NOMO-1 (cell line): Measurements from ENCODE around the gene RAB31.
A peak's percentile ranks its signal among the peaks of the same experiment; 100 is the strongest.
"Not testable (repeated sequence)": the region's sequence is repeated elsewhere in the genome, so short reads cannot be mapped to it uniquely, and the experiment has no call there.

Source experiments
- DNase-seq, 2 experiments: peaks; one replicate each; lab custom pipeline; 2025; ENCODE audit not compliant: unreplicated experiment in 2 of 2; lab: John Stamatoyannopoulos, UW

Gene RAB31, protein sequence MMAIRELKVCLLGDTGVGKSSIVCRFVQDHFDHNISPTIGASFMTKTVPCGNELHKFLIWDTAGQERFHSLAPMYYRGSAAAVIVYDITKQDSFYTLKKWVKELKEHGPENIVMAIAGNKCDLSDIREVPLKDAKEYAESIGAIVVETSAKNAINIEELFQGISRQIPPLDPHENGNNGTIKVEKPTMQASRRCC

DNA sequence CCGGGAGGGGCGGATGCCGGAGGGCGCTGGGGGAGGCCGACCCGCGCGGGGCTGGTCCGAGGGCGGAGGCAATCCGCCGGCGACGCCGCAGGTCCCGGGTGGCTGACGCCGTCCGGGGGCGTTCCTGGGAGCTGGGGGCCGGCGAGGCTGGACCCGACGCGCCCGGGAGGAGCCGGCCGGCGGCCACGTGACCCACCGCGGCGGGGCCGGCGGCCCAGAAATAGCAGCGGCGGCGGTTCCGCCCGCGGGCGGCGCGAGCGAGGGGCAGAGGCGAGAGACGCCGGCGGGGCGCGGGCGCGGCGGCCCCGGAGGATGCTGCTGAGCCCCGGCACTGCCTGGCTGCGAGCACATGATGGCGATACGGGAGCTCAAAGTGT lies at the start of gene RAB31:
Gene RAB31 (plus strand): TSS at position 245 of the 377 bp plus-strand sequence. CDS start 105 bp downstream, at position 350.
- DNase-seq: peak; percentile 59 to 72

DNA sequence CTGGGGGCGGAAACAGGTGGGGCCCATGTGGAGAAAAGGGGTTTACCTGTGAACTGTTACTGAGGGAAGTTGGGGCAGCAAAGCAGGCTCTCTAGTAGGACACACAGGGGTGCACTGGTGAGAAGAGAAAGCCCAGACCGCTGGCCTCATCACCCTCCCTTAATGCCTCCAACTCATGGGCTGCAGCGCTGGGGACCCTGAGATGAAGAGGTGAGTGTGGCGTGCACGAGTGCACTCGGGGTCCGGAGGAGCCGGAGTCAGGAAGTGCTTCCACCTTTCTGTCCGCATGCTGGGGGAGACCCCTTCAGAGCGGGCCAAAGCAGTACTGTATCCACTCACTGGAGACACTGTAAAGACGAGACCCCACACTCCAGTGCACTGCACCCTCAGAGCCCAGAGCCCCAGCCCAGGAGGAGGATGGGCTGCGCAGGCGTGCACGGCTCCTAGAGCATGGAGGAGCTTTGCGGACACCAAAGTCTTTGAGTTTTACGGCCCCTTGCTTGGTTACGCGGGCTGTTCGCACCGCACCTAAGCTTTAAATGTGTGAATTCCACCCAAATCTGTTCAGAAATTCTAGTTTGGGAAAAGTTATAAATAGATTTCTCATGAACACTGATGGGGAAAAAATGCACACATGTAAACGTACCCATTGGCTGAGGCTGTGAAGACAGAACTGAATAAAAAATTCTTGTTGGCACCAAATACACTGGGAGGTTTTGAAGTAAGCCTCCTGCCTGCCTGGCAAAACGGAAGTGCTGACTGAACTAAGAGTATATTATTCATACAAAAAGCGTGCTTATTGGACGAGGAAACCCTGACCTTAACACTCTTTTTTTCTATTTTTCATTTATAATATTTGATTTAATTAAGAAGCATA lies 48.4 kb upstream of the RAB31 start:
- no peak for DNase-seq

DNA sequence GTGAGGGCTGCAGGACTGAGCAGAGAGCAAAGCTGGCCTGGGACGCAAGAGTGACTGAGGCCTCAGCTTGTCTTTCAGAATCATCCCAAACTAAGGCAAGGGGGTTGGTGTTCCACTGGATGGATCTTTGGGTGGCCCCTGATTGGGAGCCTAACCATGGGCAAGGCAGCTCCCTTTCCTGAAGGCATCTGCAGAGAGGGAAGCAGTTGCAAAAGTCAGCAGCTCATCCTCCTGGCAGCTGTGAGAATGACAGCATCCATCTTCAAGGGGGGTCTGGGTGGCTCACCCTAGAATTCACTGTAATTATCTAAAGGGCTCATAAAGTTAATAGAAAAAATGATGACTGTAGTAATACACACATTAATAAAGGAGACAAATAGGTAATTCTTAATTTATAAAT lies 46.5 kb upstream of the RAB31 start:
- no peak for DNase-seq

DNA sequence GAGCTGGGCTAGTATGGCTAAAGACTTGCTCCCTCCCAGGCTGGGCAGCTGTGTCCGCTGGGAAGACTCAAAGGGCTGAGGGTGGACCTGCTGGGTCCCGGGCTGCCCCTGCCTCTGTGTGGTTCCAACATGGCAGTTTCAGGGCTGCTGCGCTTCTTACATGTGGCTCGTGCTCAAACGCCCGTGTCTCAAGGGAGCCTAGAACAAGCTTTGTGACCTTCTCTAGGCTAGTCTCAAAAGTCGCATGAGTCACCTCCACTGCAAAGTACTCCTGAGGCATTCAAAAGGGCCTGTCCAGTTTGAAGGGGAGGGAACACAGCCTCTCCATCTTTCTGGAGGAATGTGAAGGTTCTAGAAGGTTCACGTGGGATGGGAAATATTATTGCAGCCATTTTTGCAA lies 44.7 kb upstream of the RAB31 start:
- DNase-seq: no peak

DNA sequence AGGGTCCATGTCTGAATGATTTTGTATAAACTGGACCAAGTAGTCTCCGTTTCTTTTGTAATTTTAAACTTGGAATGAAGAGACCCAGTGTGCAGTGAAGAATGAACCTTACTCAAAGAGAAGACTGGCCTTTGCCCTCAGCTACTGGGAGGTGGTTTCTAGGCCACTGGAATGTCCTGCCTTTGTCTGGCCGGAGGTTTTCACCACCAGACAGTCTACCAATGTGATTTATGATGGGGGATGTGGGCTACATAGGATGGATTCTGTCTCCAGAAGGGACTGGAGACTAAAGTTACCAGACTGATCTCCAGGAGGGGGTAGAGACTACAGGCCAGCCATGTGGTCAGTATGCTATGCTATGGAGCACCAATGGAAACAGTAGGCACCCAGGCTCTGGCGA lies 42.8 kb upstream of the RAB31 start:
- no peak for DNase-seq

DNA sequence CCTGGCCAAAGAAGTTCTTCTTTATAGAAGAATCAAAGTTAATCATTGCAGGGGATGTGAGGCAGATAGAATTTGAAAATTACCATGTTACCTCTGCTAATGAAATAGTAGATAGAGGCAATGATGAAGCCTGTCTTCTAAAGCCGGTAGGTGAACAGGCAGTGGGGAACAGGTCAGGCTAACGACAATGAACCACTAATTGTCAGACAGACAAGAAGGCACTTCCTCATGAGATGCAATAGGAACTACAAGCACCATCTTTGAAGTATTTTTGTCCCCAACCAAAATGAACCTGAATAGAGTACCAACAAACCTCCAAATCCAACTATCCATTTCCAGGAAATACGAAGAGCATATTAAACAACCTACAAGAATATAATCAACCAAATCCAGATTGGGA lies 41.6 kb upstream of the RAB31 start:
- DNase-seq: peak; percentile 3 to 44

DNA sequence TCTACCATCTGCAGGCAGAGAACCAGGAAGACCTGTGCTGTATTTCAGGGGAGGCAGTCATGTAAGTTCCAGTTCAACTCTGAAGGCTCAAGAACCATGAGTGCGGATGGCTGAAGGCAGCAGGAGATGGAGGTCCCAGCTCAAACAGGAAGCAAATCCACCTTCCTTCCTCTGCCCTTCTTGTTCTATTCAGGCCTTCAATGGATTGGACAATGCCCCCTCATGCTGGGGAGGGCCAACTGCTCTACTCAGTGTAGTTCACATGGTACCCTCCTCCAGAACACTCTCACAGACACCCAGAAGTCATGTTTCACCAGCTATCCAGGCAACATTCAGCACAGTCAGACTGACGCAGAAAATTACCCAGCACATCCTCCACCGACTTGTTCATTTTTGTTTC lies 39.1 kb upstream of the RAB31 start:
- DNase-seq: no peak

DNA sequence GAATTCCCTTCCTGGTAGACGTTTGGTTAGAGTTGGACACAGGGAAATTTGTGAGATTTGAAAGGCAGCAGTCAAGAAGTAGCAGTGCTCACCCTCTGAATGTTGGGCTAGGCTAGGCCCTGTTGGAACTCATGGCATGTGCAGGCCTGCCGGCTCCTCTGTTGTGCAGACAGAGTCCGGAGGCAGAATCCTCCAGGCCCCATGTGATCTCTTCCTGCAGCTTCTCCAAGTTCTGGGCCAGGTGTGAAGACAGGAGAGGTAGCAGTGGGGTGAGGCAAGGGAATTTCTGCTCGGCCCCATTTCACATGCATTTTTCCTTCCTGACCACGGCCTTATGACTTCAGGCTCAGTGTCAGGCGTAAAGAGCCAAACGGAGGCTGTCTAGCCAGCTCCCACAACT lies 36.9 kb upstream of the RAB31 start:
- DNase-seq: no peak

DNA sequence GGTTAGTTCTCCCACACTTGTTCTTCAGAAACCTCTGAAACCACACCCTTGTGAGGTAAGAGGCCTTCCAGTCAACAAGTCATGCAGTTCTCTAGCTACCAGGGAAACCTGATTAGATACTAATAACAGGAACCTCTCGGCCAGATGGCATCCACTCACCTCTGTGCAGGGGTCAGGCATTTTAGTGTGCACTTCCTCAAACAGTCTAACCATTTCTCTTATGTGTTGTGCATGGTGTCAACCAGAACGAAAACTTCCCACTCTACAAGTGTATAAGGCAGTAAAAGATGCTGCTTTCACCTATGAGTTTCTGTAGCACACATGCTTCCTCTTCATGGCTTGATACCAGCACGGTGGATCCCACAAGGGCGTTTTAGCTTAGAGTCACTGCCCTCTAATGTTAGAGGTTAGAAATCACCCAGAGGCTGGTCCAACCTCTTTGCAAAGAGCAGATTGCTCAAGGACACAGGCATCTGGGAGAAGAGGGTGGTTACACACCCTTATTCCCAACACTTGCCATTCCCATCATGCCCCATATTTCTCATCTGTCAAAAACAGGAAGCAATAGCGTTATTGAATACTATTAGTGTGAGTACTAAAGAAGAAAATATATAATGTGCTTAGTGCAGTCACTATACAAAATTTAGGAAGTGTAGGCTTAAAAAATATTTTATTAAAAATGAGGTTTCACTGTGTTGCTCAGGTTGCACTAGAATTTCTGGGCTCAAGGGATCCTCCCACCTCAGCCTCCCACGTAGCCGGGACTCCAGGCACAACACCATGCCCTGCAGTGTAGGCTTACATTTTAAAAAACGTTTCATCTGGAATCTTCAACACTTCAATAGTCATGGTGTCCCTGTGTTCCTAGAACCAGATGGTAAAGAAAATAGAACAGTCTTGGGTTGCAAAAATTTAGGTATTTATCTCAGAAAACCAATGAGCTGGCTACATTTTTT lies 34.5 kb upstream of the RAB31 start:
- DNase-seq: peak; percentile 51 to 94

DNA sequence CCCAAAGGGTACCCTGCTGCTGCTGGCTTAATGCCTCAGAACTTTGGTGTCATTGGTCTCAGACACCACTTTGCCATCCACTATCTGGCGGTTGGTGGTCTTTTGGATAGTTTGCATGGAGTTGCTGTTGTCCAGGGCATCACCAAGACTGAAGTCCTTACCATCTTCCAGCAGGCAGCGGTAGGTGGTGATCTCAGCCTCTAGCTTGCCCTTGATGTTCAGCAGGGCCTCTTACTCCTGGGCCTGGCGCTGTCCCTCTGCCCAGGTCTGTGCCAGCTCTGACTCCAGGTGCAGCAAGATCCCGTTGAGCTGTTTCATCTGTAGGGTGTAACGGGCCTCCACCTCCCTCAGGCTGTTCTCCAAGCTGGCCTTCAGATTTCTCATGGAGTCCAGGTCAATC lies 29.9 kb upstream of the RAB31 start:
- not testable (repeated sequence) for DNase-seq

DNA sequence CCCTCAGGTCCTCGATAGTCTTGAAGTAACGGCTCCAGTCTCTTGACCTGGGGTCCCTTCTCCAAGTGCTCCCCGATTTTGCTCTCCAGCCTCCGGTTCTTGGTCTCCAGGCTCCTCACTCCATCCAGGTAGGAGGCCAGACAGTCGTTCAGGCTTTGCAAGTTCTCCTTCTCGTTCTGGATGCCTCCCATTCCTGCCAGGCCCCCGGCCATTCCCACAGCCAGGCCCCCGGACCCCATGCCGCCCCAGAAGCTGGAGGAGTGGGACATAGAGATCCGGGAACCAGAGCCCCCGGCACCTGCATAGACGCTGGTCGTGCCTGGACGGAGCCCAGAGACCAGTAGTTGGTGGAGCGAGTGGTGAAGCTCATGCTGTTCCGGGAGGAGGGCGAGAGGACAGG lies 29.0 kb upstream of the RAB31 start:
- no peak for DNase-seq

DNA sequence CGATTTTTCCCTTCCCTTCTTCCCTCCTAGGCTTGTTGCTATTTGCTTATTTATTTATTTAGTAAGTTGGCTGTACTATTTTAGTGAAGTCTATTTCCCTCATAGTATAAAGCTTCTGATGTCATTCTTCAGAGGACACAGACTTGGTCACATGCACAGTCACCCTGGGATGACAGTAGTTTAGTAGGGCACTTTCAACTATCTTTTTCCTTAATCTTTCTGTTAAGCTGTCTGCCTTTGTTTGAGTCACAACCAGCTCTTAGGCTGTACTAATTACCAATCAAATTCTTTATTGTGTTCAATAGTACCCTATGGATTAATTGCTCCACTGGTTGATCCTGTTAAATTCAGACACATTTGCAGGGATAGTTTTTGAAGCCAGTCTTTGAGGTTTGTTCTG lies 26.9 kb upstream of the RAB31 start:
- DNase-seq: no peak

DNA sequence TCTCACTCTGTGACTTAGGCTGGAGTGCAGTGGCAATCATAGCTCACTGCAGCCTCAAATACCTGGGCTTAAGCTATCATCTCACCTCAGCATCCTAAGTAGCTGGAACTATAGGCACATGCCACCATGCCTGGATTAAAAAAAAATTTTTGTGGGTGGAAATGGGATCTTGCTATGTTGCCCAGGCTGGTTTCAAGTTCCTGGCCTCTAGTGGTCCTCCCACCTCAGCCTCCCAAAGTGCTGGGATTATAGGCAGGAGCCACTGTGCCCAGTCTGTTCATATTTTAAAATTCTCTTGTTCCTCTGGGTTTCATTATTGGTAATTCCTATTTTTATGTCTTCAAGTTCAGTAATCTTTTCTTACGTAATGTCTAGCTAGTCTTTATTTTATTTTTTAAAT lies 25.5 kb upstream of the RAB31 start:
- DNase-seq: no peak

DNA sequence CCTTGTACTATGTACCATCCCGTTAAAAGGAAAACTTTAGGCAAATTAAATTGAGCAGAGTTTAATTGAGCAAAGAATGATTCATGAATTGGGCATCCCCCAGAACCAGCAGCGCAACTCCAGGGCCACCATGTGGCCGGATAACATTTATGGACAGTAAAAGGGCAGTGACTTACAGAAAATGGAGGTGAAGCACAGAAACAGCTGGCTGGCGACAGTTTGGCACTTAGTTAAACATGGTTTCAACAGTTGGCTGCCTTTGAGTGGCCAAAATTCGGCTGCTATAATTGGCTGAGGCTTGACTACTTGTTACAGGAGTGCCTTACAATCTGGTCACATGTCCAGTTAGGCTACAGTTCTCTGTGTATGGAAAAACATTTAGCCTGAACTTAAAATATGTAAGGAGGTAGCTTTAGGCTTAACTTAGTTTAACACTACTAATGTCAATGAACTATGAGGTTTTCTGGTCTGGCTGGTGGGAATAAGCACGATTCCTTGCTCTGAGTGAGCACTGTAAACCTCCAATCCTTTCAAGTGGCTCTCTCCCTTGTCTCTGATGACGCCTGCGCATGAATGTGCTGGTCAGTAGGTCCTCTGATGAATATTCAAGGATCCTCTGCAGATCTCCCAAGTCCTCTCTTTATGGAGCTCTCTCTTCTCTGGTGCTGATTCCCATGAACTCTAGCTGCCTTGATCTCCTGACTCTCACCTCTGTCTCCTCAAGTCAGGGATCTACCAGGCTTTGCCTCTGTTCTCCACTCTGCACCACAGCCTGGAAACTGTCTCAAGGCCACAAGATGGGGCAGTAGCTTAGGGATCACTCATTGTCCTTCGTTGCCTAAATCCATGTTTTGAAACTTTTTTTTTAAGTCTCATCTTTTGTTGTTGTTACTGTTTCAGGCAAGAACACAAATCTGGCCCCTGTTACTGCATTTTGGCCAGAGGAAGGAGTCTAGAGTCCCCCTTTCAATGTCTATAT lies 24.4 kb upstream of the RAB31 start:
- DNase-seq: peak; percentile 47 to 53

DNA sequence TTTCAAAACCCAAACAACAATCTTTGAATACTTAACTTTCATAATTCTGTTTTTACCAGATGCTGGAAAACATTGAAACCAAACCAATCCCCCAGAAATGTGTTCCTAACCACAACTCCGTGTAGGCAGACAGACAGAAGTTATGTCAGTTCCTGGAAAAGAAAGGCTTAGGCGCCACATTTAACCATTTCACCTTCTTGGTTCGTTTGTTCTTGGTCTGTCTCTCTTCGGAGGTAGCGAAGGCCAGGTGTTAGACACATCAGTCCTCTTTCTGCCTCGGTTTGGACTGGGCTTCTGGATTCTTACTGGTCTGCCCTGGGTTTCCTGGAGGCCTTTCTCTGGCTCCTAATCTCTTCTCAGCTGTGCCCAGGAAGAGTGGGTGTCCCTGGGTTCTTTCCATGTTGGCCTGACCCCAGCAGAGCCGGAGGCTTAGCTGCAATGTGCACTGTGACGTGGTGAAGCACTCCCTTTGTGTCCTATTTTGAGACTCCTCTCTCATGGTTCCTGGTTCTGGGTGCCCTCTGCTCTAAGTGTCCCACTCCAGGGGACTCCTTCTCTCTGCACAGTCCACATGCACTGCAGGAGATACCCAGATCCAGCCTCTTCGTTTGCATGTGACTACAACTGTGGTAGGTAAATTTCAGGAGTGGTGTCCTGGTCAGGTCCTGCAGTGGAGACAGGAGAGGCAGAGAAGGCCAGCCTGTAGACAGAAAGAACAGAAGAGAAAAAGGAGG lies 23.1 kb upstream of the RAB31 start:
- DNase-seq: peak; percentile 9 to 34

DNA sequence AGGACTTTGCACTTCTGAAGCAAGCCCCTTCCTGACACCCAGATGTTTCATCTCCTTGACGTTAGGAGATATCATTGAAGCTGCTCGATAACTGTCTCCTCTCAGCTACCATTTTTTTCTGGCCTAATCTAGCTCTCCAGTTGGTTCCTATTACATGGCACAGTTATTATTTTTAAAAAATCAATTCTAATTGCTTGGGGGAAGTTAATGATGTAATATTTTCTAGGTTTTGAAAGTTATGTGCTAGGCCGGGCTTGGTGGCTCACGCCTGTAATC lies 22.5 kb upstream of the RAB31 start:
- peak; percentile 7 to 33 for DNase-seq

DNA sequence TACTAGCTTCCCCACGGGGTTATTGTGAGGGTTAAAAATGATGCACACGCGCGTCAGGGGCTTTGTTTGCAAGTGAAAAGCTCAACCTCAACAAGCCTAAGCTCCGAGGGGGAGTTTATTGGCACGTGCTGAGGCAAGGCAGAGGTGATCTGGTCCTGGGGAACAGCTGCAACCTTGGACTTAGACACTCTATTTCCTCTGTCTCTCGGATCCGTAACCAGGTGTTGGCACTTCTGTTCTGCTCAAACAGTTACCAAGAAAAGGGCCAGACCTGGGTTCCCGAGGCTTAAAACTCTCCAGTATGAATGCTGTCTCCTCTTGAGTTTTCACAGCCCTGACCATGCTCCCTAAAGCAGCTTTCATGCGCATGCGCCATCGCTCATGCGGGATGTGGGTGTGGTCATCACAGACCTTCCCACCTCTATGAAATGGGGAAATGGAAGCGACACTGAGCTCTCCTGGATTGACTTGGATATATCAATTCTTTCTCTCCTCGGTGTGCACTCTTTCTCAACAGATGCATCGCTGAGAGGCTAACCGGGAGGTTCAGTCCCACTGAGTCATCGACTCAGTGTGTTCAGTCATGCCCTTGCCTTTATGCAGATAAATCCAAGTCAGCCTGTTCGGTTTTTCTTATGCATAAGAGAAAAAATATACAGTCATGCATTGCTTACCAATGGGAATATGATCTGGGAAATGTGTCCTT lies 19.9 kb upstream of the RAB31 start:
- DNase-seq: no peak

DNA sequence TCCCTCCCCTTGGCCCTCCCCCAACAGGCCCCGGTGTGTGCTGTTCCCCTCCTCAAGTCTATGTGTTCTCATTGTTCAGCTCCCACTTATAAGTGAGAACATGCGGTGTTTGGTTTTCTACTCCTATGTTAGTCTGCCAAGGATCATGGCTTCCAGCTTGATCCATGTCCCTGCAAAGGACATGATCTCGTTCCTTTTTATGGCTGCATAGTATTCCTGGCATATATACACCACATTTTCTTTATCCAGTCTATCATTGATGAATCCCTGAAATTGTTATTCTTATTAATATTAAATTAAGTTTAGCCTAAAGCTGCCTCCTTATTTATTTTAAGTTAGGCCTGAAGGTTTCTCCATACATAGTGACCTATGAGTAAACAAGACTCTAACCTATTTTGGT lies 18.8 kb upstream of the RAB31 start:
- no peak for DNase-seq
